HEK293 (cell line): ENCODE measurements around the gene TPR.
A peak's percentile ranks its signal among the peaks of the same experiment; 100 is the strongest.

ENCODE experiments used
- GLI2 ChIP-seq: fragments of 450-650 bp; formaldehyde crosslinking; IDR thresholded peaks from 2 replicates; pipeline ENCODE4; 2017; ENCODE audit warnings: missing biosample characterization, missing genetic modification characterization, low read depth, borderline replicate concordance
- KLF7 ChIP-seq: fragments of 450-650 bp; formaldehyde crosslinking; IDR thresholded peaks from 2 replicates; pipeline ENCODE4 v1.5.1; 2016; ENCODE audit warnings: missing biosample characterization, missing genetic modification characterization, borderline replicate concordance
- MYNN ChIP-seq: fragments of 450-650 bp; formaldehyde crosslinking; IDR thresholded peaks from 2 replicates; pipeline ENCODE4 v1.5.1; 2016; ENCODE audit warnings: missing biosample characterization, missing genetic modification characterization, borderline replicate concordance
- PRDM2 ChIP-seq: fragments of 450-650 bp; formaldehyde crosslinking; IDR thresholded peaks from 2 replicates; pipeline ENCODE4 v1.5.1; 2016; ENCODE audit warnings: missing biosample characterization, missing genetic modification characterization, borderline replicate concordance
- REPIN1 ChIP-seq: fragments of 450-650 bp; formaldehyde crosslinking; IDR thresholded peaks from 2 replicates; pipeline ENCODE4 v1.5.1; 2017; ENCODE audit warnings: missing biosample characterization, missing genetic modification characterization, low read depth
- SP2 ChIP-seq: fragments of 450-650 bp; formaldehyde crosslinking; IDR thresholded peaks from 2 replicates; pipeline ENCODE4 v1.5.1; 2016; ENCODE audit warnings: missing biosample characterization, missing genetic modification characterization
- TSHZ1 ChIP-seq: fragments of 450-650 bp; formaldehyde crosslinking; IDR thresholded peaks from 2 replicates; pipeline ENCODE4 v1.5.1; 2016; ENCODE audit warnings: missing biosample characterization, missing genetic modification characterization, borderline replicate concordance
- ZBTB10 ChIP-seq: fragments of 450-650 bp; formaldehyde crosslinking; IDR thresholded peaks from 2 replicates; pipeline ENCODE4 v1.5.1; 2016; ENCODE audit warnings: missing biosample characterization, missing genetic modification characterization
- ZNF155 ChIP-seq: fragments of 450-650 bp; formaldehyde crosslinking; IDR thresholded peaks from 2 replicates; pipeline ENCODE4 v1.5.1; 2016; ENCODE audit warnings: missing biosample characterization, missing genetic modification characterization
- ZNF174 ChIP-seq: fragments of 450-650 bp; formaldehyde crosslinking; IDR thresholded peaks from 2 replicates; pipeline ENCODE4 v1.5.0; 2017; ENCODE audit warnings: missing biosample characterization, mild to moderate bottlenecking, missing genetic modification characterization
- ZNF274 ChIP-seq, 2 experiments: fragments of 200-500 bp in 1 of 2; fragments of 450-650 bp in 1 of 2; sonication (Bioruptor generic) in 1 of 2; formaldehyde crosslinking in 1 of 2; IDR thresholded peaks; 2 replicates each; pipeline versions ENCODE4 v1.5.1 to v1.6.1; 2014 to 2016; ENCODE audit warnings: borderline replicate concordance in 1 of 2, inconsistent platforms in 1 of 2, low read length in 1 of 2, missing biosample characterization in 1 of 2, missing genetic modification characterization in 1 of 2
- ZNF292 ChIP-seq: fragments of 450-650 bp; formaldehyde crosslinking; IDR thresholded peaks from 2 replicates; pipeline ENCODE4 v1.5.1; 2016; ENCODE audit warnings: low read depth, missing biosample characterization, missing genetic modification characterization, borderline replicate concordance
- ZNF311 ChIP-seq: fragments of 450-650 bp; formaldehyde crosslinking; IDR thresholded peaks from 2 replicates; pipeline ENCODE4 v1.5.1; 2017; ENCODE audit warnings: missing biosample characterization, missing genetic modification characterization, borderline replicate concordance
- ZNF404 ChIP-seq: fragments of 450-650 bp; formaldehyde crosslinking; IDR thresholded peaks from 2 replicates; pipeline ENCODE4 v1.5.1; 2017; ENCODE audit warnings: missing biosample characterization, missing genetic modification characterization
- ZNF416 ChIP-seq: fragments of 450-650 bp; formaldehyde crosslinking; IDR thresholded peaks from 2 replicates; pipeline ENCODE4 v1.5.1; 2016; ENCODE audit warnings: missing biosample characterization, missing genetic modification characterization
- ZNF423 ChIP-seq: fragments of 450-650 bp; formaldehyde crosslinking; IDR thresholded peaks from 2 replicates; pipeline ENCODE4 v1.5.1; 2016; ENCODE audit warnings: missing biosample characterization, missing genetic modification characterization
- ZNF433 ChIP-seq: fragments of 450-650 bp; formaldehyde crosslinking; IDR thresholded peaks from 2 replicates; pipeline ENCODE4 v1.5.1; 2016; ENCODE audit warnings: missing biosample characterization, missing genetic modification characterization, low read depth
- ZNF610 ChIP-seq: fragments of 450-650 bp; formaldehyde crosslinking; IDR thresholded peaks from 2 replicates; pipeline ENCODE4 v1.5.1; 2016; ENCODE audit warnings: missing biosample characterization, missing genetic modification characterization, borderline replicate concordance
- TF ChIP-seq, protein P1 (sequence below): fragments of 450-650 bp; formaldehyde crosslinking; IDR thresholded peaks from 2 replicates; pipeline ENCODE4 v1.5.1; 2016; ENCODE audit warnings: missing biosample characterization, missing genetic modification characterization
- TF ChIP-seq, protein P2 (sequence below): fragments of 450-650 bp; formaldehyde crosslinking; IDR thresholded peaks from 2 replicates; pipeline ENCODE4 v1.5.1; 2016; ENCODE audit warnings: missing biosample characterization, missing genetic modification characterization

Gene TPR

DNA sequence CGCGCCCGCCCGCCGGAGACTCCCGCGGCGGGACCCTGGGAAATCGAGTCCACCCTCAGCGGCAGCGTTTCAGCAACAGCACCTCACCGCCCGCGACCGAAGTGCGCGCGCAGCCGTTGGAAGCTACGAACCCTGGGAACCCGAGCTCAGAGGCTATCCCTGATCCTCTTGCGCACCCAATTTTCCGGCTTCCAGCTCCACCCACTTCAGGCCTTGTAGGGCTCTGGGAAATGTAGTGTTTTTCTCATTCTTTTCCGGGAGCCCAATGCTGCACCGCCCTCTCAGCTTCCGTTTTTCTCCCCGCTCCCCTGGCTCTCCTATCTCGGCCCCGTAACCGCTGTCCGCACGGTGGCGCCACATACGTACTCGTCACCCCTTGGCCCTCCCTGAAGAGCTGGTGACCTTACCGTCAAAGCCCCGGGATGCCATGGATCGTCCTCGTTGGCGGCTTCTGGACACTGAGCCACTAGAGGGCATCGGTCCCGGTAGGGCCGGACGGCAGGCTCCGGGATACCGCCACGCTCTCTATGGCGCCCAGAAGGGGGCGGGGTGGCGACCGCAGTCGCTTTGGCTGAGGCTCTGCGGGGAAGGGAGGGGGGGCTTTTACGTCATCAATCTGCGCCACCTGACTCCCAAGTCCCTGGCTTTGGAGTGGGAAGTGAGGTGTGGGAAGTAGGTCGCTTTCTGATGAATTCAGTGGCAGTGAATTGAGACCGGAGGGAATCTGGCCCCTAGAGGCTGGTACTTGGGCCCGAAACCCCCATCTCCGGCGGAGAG lies at the start of gene TPR, which contains the start of gene ODR4 (continued):
- TF ChIP-seq ZNF292 (no peak), ZNF311 (tag by site-specific recombination) (no peak), KLF7 (tag by site-specific recombination) (no peak), ZNF155 (tag by site-specific recombination) (no peak), ZNF174 (tag by site-specific recombination) (no peak), ZNF404 (tag by site-specific recombination) (no peak), ZBTB10 (tag by site-specific recombination) (peak; percentile 87), REPIN1 (tag by site-specific recombination) (no peak; the same call in 1 of the 2 replicates), ZNF610 (peak; percentile 89), PRDM2 (tag by site-specific recombination) (no peak), ZNF274 (IDR thresholded peaks at IDR 0.05; ENCODE audit: low read length) (no peak), ZNF274 (tag by site-specific recombination; IDR thresholded peaks at IDR 0.05; ENCODE audit: borderline replicate concordance) (no peak), MYNN (tag by site-specific recombination) (no peak), ZNF423 (tag by site-specific recombination) (no peak; the same call in 1 of the 2 replicates), SP2 (peak; percentile 68), GLI2 (no peak), TSHZ1 (tag by site-specific recombination) (peak; percentile 69; the same call in 1 of the 2 replicates), ZNF416 (tag by site-specific recombination) (no peak), ZNF433 (no peak)
- TF ChIP-seq, protein P1, sequence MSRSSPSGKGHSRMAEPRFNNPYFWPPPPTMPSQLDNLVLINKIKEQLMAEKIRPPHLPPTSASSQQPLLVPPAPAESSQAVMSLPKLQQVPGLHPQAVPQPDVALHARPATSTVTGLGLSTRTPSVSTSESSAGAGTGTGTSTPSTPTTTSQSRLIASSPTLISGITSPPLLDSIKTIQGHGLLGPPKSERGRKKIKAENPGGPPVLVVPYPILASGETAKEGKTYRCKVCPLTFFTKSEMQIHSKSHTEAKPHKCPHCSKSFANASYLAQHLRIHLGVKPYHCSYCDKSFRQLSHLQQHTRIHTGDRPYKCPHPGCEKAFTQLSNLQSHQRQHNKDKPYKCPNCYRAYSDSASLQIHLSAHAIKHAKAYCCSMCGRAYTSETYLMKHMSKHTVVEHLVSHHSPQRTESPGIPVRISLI: no peak
- TF ChIP-seq, protein P2, sequence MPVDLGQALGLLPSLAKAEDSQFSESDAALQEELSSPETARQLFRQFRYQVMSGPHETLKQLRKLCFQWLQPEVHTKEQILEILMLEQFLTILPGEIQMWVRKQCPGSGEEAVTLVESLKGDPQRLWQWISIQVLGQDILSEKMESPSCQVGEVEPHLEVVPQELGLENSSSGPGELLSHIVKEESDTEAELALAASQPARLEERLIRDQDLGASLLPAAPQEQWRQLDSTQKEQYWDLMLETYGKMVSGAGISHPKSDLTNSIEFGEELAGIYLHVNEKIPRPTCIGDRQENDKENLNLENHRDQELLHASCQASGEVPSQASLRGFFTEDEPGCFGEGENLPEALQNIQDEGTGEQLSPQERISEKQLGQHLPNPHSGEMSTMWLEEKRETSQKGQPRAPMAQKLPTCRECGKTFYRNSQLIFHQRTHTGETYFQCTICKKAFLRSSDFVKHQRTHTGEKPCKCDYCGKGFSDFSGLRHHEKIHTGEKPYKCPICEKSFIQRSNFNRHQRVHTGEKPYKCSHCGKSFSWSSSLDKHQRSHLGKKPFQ (tag by site-specific recombination): peak; percentile 84; the same call in 1 of the 2 replicates
